Endothelial cell of umbilical vein (primary cell): ENCODE results near the gene FAM168A.

Experiments used
- EZH2 ChIP-seq: IDR thresholded peaks from 2 replicates; pipeline ENCODE4 v1.6.1; 2012; ENCODE audit warnings: borderline replicate concordance, low read depth, mild to moderate bottlenecking, moderate library complexity, low read length, inconsistent platforms; ENCODE audit not compliant: severe bottlenecking
- FOS ChIP-seq: IDR thresholded peaks from 2 replicates; pipeline ENCODE4 v1.6.1; 2011; ENCODE audit warnings: mild to moderate bottlenecking, low read length, moderate library complexity, borderline replicate concordance; ENCODE audit not compliant: insufficient read depth
- GATA2 ChIP-seq: IDR thresholded peaks from 2 replicates; pipeline ENCODE4 v1.7.0; 2011; ENCODE audit warnings: low read depth, mild to moderate bottlenecking, moderate library complexity, mixed read lengths, low read length; ENCODE audit not compliant: insufficient read length, insufficient read depth
- JUN ChIP-seq: IDR thresholded peaks from 2 replicates; pipeline ENCODE4 v1.6.1; 2011; ENCODE audit warnings: borderline replicate concordance, low read depth; ENCODE audit not compliant: insufficient read length, insufficient read depth
- MAX ChIP-seq: IDR thresholded peaks from 2 replicates; pipeline ENCODE4 v1.6.1; 2011; ENCODE audit not compliant: insufficient read depth, insufficient read length
- MYC ChIP-seq: IDR thresholded peaks from one replicate; pipeline ENCODE4 v1.6.1; 2011; ENCODE audit warnings: mild to moderate bottlenecking, low read depth, low read length
- POLR2A ChIP-seq: IDR thresholded peaks from 2 replicates; pipeline ENCODE4 v1.6.1; 2012; ENCODE audit warnings: low read depth, mild to moderate bottlenecking, control low read depth, low read length
- POLR2AphosphoS5 ChIP-seq: IDR thresholded peaks from 2 replicates; pipeline ENCODE4 v1.6.1; 2012; ENCODE audit warnings: low read depth, mild to moderate bottlenecking, control low read depth, low read length, moderate library complexity; ENCODE audit not compliant: insufficient read depth
- TF ChIP-seq, protein P1 (sequence below), 2 donors: IDR thresholded peaks; 1 replicate in 1 of 2; 2 replicates in 1 of 2; pipeline ENCODE4 v1.5.1; 2011; ENCODE audit warnings: low read length in 2 of 2, mild to moderate bottlenecking in 2 of 2, moderate library complexity in 2 of 2, control low read depth in 1 of 2, inconsistent platforms in 1 of 2, low read depth in 1 of 2; ENCODE audit not compliant: insufficient read depth in 1 of 2; ENCODE audit errors: extremely low read depth in 1 of 2

DNA sequence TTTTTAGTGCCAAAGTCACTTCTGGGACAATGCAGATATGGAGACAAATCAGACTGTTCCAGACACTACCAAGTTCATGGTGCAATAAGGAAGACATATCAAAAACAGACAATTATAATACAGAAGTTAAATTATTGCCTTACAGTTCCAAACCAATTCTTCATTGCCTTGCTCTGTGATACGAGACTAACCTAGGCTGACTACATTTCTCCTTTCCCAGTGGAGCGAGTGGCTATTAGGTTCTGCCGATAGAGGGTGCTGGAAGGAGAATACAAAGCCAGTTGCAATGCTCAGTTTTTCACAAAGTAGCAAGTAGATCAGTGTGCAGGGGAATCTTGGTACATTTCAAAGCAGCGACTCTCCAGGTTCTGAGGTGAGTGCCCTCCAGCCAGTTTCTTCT lies 67.8 kb downstream of the FAM168A start:
- no peak for TF ChIP-seq EZH2
- TF ChIP-seq, protein P1, sequence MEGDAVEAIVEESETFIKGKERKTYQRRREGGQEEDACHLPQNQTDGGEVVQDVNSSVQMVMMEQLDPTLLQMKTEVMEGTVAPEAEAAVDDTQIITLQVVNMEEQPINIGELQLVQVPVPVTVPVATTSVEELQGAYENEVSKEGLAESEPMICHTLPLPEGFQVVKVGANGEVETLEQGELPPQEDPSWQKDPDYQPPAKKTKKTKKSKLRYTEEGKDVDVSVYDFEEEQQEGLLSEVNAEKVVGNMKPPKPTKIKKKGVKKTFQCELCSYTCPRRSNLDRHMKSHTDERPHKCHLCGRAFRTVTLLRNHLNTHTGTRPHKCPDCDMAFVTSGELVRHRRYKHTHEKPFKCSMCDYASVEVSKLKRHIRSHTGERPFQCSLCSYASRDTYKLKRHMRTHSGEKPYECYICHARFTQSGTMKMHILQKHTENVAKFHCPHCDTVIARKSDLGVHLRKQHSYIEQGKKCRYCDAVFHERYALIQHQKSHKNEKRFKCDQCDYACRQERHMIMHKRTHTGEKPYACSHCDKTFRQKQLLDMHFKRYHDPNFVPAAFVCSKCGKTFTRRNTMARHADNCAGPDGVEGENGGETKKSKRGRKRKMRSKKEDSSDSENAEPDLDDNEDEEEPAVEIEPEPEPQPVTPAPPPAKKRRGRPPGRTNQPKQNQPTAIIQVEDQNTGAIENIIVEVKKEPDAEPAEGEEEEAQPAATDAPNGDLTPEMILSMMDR (IDR thresholded peaks at IDR 0.05; ENCODE audit: extremely low read depth in 1 of 2, insufficient read depth in 1 of 2, low read depth in 1 of 2, low read length in 2 of 2), result peak in 1 of 2 donors; percentile 8
- TF ChIP-seq POLR2AphosphoS5, result no peak
- no peak for TF ChIP-seq POLR2A
- no peak for TF ChIP-seq MAX
- TF ChIP-seq MYC, result no peak
- TF ChIP-seq GATA2, result no peak
- no peak for TF ChIP-seq JUN
- TF ChIP-seq FOS, result no peak
